Prostate gland (tissue), 2 donors: ENCODE data around the gene FFAR1. TPM values are rescaled to one million over a fixed set of nuclear protein-coding genes. Genes with fewer than 3 reads are reported as not detected.

ENCODE experiments used
- DNase-seq: peaks from one replicate; pipeline ENCODE4 v3.0.0-alpha.2; 2019; ENCODE audit warnings: low spot score
- H3K27ac ChIP-seq, 2 donors: fragments of 200-600 bp; sonication (generic); 2 replicates each; pipeline ENCODE4 v1.5.1; 2017 to 2019
- H3K27me3 ChIP-seq: fragments of 200-600 bp; sonication (generic); replicated peaks from 2 replicates; pipeline ENCODE4 v1.5.1; 2019; ENCODE audit not compliant: insufficient read depth
- H3K36me3 ChIP-seq, 2 donors: fragments of 200-600 bp; sonication (generic); 1 replicate in 1 of 2; 2 replicates in 1 of 2; pipeline versions ENCODE4 v1.5.1 to v1.8.1; 2017 to 2019
- H3K4me1 ChIP-seq: fragments of 200-600 bp; sonication (generic); replicated peaks from 2 replicates; pipeline ENCODE4 v1.5.1; 2019
- H3K4me3 ChIP-seq, 2 donors: fragments of 200-600 bp; sonication (generic); 2 replicates each; pipeline ENCODE4 v1.5.1; 2017 to 2019
- H3K9me3 ChIP-seq: fragments of 200-600 bp; sonication (generic); 2 replicates; pipeline ENCODE4 v1.5.1; 2017
- CTCF ChIP-seq, 4 experiments: fragments of 200-600 bp in 2 of 4; fragments of 450-650 bp in 2 of 4; sonication (generic) in 2 of 4; IDR thresholded peaks; 1 replicate in 3 of 4; 2 replicates in 1 of 4; pipeline ENCODE4 v1.5.1; 2016 to 2019; ENCODE audit warnings: antibody characterized with exemption in 4 of 4, mild to moderate bottlenecking in 2 of 4, moderate library complexity in 2 of 4
- POLR2A ChIP-seq: fragments of 450-650 bp; IDR thresholded peaks from one replicate; pipeline ENCODE4 v1.6.1; 2016; ENCODE audit warnings: antibody characterized with exemption, mild to moderate bottlenecking
- POLR2AphosphoS5 ChIP-seq: sonication (generic); formaldehyde crosslinking; IDR thresholded peaks from one replicate; pipeline ENCODE4 v1.6.1; 2017; ENCODE audit warnings: antibody characterized with exemption
- WGBS: methylation state at CpG from one replicate; pipeline ENCODE4 v1.1.5; 2018; 5-methylcytosine and 5-hydroxymethylcytosine counted together
- intact Hi-C: fragments of 100-400 bp; cut with DNase I; formaldehyde crosslinking; loops from one replicate; pipeline ENCODE4 v1.14.2; 2022
- total RNA-seq, 2 donors: library from RNA; depleted of rRNA; stranded (reverse); fragments of >200 nt; gene quantifications; one replicate each; pipeline ENCODE4 v1.1.0, GENCODE V29; 2016

Gene FFAR1
- total RNA-seq, 2 donors from 2014 or later: 0.28 TPM; not detected in 1

DNA sequence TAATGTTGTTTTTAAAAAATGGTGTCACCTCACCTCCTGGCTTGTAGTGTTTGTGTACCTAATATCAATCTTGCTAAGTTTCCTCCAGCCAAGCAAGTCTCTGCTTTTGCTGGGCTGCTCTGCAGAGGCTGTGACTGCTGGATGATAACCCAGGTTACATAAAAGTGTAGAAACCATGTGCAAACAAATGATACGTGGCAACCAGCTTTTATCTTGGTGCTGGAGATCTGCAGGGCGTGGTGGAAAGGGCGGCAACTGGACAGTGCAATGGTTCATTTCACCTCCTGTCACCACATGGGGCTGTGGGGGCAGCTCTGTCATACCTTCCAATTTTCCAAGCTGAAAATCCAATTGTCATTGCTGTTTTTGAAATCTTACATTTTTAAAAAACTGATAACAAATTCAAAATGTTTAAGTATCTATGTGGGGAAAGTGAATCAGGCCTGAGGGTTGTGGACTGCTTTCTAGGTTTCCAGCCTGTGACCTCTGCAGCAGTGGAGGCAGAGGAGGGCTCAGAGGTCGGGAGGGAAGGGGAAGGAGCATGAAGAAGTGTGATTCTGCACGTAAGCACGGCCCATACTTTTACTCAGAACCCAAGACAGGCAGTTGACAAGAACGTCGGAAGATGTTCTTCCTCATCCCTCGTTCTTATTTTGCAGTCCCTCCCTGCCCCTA lies 32.9 kb downstream of the FFAR1 start:
- peak; percentile 35 for DNase-seq
- no peak for TF ChIP-seq POLR2A
- TF ChIP-seq POLR2AphosphoS5: peak; percentile 30
- no peak for TF ChIP-seq CTCF (IDR thresholded peaks at IDR 0.05)
- no peaks in the 10 kb centered on the region for H3K9me3 ChIP-seq
- H3K27ac ChIP-seq: no peak overlapping the region
- intact Hi-C loops: no loop called here
- no peaks in the 10 kb centered on the region for H3K27me3 ChIP-seq
- H3K4me1 ChIP-seq: no peaks in the 10 kb centered on the region
- no peak overlapping the region for H3K4me3 ChIP-seq
- WGBS: 58% methylated on average over 9 of the region's 9 CpGs
- H3K36me3 ChIP-seq: no peaks in the 10 kb centered on the region

DNA sequence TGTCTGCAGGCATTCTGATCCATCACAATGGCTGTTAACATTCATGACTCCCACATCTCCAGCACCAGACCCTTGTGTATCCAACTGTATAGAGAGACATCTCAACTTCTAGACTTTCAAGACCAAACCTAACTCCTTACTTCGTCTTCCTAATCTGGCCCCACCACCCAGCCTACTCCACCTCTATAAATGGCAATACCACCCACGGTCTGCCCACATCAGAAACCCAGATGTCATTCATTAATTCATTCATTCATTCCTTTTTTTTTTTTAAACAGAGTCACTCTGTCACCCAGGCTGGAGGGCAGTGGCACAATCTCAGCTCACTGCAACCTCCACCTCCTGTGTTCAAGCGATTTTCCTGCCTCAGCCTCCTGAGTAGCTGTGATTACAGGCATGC lies 33.6 kb downstream of the FFAR1 start:
- no peak for TF ChIP-seq CTCF (IDR thresholded peaks at IDR 0.05)
- TF ChIP-seq POLR2A: no peak
- no peak for TF ChIP-seq POLR2AphosphoS5
- no peak for DNase-seq
- WGBS: 76% methylated on average over 3 of the region's 3 CpGs

DNA sequence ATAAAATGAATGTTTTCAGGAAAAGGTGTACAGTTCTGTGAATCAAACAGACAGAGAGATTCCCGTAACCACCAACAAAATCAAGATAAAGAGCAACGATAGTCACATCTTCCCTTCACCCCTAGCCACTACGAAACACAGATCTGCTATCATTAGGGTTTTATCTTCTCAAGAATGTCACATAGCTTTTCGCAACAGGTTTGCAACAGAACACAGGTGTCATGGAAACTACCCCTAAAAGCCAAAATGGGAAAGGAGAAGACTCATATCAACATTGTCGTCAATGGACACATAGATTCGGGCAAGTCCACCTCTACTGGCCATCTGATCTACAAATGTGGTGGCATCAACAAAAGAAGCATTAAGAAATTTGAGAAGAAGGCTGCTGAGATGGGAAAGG lies 34.2 kb downstream of the FFAR1 start:
- intact Hi-C loops: no loop called here
- no peak for DNase-seq
- Histone ChIP-seq H3K27me3 (no peaks in the 10 kb centered on the region), H3K9me3 (no peaks in the 10 kb centered on the region), H3K4me1 (no peaks in the 10 kb centered on the region), H3K27ac (no peak overlapping the region), H3K4me3 (no peak overlapping the region), H3K36me3 (no peaks in the 10 kb centered on the region)
- TF ChIP-seq POLR2AphosphoS5 (no peak), CTCF (IDR thresholded peaks at IDR 0.05) (no peak), POLR2A (no peak)
- 87% methylated on average over 6 of the region's 6 CpGs for WGBS

More for the DNA sequence above, 33.6 kb downstream of the FFAR1 start:
- H3K27ac ChIP-seq: no peak overlapping the region
- no peaks in the 10 kb centered on the region for H3K4me1 ChIP-seq
- no peak overlapping the region for H3K4me3 ChIP-seq
- no peaks in the 10 kb centered on the region for H3K27me3 ChIP-seq
- H3K9me3 ChIP-seq: no peaks in the 10 kb centered on the region
- no peaks in the 10 kb centered on the region for H3K36me3 ChIP-seq
- intact Hi-C loops: no loop called here

DNA sequence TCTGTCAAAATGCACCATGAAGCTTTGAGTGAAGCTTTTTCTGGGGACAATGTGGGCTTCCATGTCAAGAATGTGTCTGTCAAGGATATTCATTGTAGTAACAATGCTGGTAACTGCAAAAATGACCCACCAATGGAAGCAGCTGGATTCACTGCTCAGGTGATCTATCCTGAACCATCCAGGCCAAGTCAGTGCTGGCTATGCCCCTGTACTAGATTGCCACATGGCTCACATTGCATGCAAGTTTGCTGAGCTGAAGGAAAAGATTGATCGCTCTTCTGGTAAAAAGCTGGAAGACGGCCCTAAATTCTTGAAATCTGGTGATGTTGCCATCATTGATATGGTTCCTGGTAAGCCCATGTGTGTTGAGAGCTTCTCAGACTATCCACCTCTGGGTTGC lies 35.8 kb downstream of the FFAR1 start:
- intact Hi-C loops: no loop called here
- no peaks in the 10 kb centered on the region for H3K36me3 ChIP-seq
- no peak for DNase-seq
- TF ChIP-seq POLR2A (no peak), CTCF (IDR thresholded peaks at IDR 0.05) (no peak), POLR2AphosphoS5 (no peak)
- H3K27ac ChIP-seq: no peak overlapping the region
- H3K4me1 ChIP-seq: peaks cover 5% of the 10 kb centered on the region
- H3K27me3 ChIP-seq: no peaks in the 10 kb centered on the region
- no peaks in the 10 kb centered on the region for H3K9me3 ChIP-seq
- H3K4me3 ChIP-seq: no peak overlapping the region
- WGBS: 96% methylated on average over 2 of the region's 2 CpGs

DNA sequence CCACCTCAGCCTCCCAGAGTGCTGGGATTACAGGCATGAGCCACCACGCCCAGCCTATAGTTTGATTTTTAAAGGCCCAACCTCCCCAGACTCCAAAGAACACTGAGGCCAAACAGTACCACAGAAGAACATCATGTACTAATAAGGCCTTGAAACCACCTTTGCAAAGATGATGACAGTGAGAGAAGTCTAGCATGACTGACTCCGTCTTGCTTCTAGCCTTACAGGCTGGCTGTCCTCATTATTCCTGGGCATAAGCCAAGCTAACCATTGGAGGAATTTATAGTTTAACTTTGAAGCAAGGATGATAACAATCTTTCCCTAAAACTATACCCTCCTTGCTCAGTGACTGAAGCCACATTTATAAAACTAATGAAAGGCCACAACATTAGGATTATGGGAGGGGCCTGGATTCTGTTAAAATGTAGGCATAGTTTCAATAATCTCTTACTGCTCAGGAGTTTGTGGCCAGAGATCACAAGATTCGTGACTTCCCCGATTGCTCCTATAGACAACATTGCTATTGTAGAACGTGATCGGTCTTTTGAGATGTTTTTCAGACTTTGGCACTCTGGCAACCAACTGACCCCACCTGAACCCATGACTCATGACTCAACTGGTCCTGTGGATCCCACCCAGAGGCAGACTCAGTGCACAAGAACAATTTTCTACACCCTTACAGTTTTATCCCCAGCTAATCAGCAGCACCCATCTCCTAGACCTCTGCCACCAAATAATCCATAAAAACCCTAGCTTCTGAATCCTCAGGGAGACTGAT lies 40.8 kb downstream of the FFAR1 start:
- Histone ChIP-seq H3K4me3 (no peak overlapping the region), H3K9me3 (no peaks in the 10 kb centered on the region), H3K27ac (peak overlapping the region in 1 of 2 donors; percentile 68), H3K4me1 (peaks cover 15% of the 10 kb centered on the region), H3K36me3 (no peaks in the 10 kb centered on the region), H3K27me3 (no peaks in the 10 kb centered on the region)
- intact Hi-C loops: no loop called here
- peak; percentile 65 for DNase-seq
- no peak for TF ChIP-seq CTCF (IDR thresholded peaks at IDR 0.05)
- TF ChIP-seq POLR2A: no peak
- TF ChIP-seq POLR2AphosphoS5: peak; percentile 89
- 32% methylated on average over 6 of the region's 6 CpGs for WGBS
